Measurements from ENCODE around the gene USP4. TPM values are rescaled to one million over a fixed set of nuclear protein-coding genes. Genes with fewer than 3 reads are reported as not detected.

Gene USP4
- total RNA-seq, 1 experiment from 2014 or later = 37.8 TPM

GRCh38 chr3:49362561-49362960, 22.7 kb upstream of the USP4 start:
- Mint-ChIP-seq H3K36me3 (ENCODE audit: insufficient read depth, unreplicated experiment) (peaks cover 97% of the 10 kb centered on the region), H3K27me3 (ENCODE audit: insufficient read depth, unreplicated experiment) (no peaks in the 10 kb centered on the region), H3K4me3 (ENCODE audit: unreplicated experiment) (no peak overlapping the region), H3K9me3 (ENCODE audit: unreplicated experiment) (no peaks in the 10 kb centered on the region), H3K27ac (ENCODE audit: unreplicated experiment) (no peak overlapping the region), H3K4me1 (ENCODE audit: low read depth, unreplicated experiment) (peaks cover 6% of the 10 kb centered on the region)
- TF ChIP-seq, protein P1, sequence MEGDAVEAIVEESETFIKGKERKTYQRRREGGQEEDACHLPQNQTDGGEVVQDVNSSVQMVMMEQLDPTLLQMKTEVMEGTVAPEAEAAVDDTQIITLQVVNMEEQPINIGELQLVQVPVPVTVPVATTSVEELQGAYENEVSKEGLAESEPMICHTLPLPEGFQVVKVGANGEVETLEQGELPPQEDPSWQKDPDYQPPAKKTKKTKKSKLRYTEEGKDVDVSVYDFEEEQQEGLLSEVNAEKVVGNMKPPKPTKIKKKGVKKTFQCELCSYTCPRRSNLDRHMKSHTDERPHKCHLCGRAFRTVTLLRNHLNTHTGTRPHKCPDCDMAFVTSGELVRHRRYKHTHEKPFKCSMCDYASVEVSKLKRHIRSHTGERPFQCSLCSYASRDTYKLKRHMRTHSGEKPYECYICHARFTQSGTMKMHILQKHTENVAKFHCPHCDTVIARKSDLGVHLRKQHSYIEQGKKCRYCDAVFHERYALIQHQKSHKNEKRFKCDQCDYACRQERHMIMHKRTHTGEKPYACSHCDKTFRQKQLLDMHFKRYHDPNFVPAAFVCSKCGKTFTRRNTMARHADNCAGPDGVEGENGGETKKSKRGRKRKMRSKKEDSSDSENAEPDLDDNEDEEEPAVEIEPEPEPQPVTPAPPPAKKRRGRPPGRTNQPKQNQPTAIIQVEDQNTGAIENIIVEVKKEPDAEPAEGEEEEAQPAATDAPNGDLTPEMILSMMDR (IDR thresholded peaks at IDR 0.05; ENCODE audit: insufficient read depth in 1 of 2, low read depth in 1 of 2, low read length in 1 of 2, severe bottlenecking in 1 of 2, unreplicated experiment in 1 of 2) = no peak
- ChIA-PET CTCF (interaction anchor here (0.6 kb wide), 1 partner anchor 93 kb away, joined by 5 read pairs; no protein-coding TSS in a partner anchor), POLR2A (no interaction called here)
- Histone ChIP-seq H3K27me3 (replicated peaks; ENCODE audit: control insufficient read depth, insufficient read depth, low read length) (no peaks in the 10 kb centered on the region), H3K36me3 (ENCODE audit: control insufficient read depth, insufficient read depth, low read length) (peaks cover 4% of the 10 kb centered on the region), H3K9me3 (no peaks in the 10 kb centered on the region), H3K4me1 (peaks cover 13% of the 10 kb centered on the region; the same call in 1 of the 2 replicates), H3K4me3 (ENCODE audit: low read depth, low read length) (no peak overlapping the region)
- BruUV-seq (replicated peaks) = no TSS peak
- intact Hi-C loops (cut with micrococcal nuclease; ENCODE audit: unreplicated experiment) = no loop called here
- no peak for DNase-seq

GRCh38 chr3:49359623-49360022, 19.8 kb upstream of the USP4 start:
- H3K27ac Mint-ChIP-seq (ENCODE audit: unreplicated experiment) = no peak overlapping the region
- H3K27me3 Mint-ChIP-seq (ENCODE audit: insufficient read depth, unreplicated experiment) = no peaks in the 10 kb centered on the region
- ChIA-PET CTCF (interaction anchor here (1.7 kb wide), 1 partner anchor 52 kb away, joined by 6 read pairs; the partner anchor contains the start of genes RHOA and TCTA), POLR2A (interaction anchor here (0.6 to 2.4 kb wide), 2 partner anchors 20 to 30 kb away, joined by 11 to 17 read pairs; partner anchors contain the start of gene USP4)
- Histone ChIP-seq H3K4me1 (peaks cover 13% of the 10 kb centered on the region; the same call in 1 of the 2 replicates), H3K36me3 (ENCODE audit: control insufficient read depth, insufficient read depth, low read length) (peaks cover 7% of the 10 kb centered on the region), H3K9me3 (no peaks in the 10 kb centered on the region), H3K4me3 (ENCODE audit: low read depth, low read length) (no peak overlapping the region), H3K27me3 (replicated peaks; ENCODE audit: control insufficient read depth, insufficient read depth, low read length) (no peaks in the 10 kb centered on the region)
- H3K36me3 Mint-ChIP-seq (ENCODE audit: insufficient read depth, unreplicated experiment) = peaks cover 94% of the 10 kb centered on the region
- no peak overlapping the region for H3K4me3 Mint-ChIP-seq (ENCODE audit: unreplicated experiment)
- TF ChIP-seq, protein P1 (IDR thresholded peaks at IDR 0.05; ENCODE audit: insufficient read depth in 1 of 2, low read depth in 1 of 2, low read length in 1 of 2, severe bottlenecking in 1 of 2, unreplicated experiment in 1 of 2) = no peak
- intact Hi-C loops (cut with micrococcal nuclease; ENCODE audit: unreplicated experiment) = loop anchor here (2.0 kb wide), 1 partner anchor 53 kb away; the partner anchor contains the start of gene TCTA
- TSS peak; percentile 1 for BruUV-seq (replicated peaks)
- no peaks in the 10 kb centered on the region for H3K9me3 Mint-ChIP-seq (ENCODE audit: unreplicated experiment)
- no peak for DNase-seq
- H3K4me1 Mint-ChIP-seq (ENCODE audit: low read depth, unreplicated experiment) = peaks cover 6% of the 10 kb centered on the region

DNA sequence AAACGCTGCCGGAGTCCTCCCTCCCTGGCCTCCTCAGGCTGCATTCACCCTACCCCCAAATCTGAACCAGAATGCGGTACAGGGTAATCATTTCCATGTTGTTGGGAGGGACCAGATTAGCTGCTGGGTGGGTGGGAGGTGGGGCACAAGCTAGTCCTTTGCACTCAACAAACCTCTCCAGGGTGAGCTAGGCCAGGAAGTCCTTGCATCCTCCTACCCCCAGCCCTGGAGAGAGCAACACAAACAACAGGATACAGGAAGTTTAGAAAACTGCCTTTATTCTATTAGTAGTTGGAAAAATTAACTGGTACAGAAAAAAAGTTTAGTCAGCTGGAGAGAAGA, 19.0 kb upstream of the USP4 start:
- Histone ChIP-seq H3K4me3 (ENCODE audit: low read depth, low read length) (peak overlapping the region; percentile 81), H3K36me3 (ENCODE audit: control insufficient read depth, insufficient read depth, low read length) (peaks cover 7% of the 10 kb centered on the region), H3K4me1 (peaks cover 13% of the 10 kb centered on the region; the same call in 1 of the 2 replicates), H3K27me3 (replicated peaks; ENCODE audit: control insufficient read depth, insufficient read depth, low read length) (no peaks in the 10 kb centered on the region), H3K9me3 (no peaks in the 10 kb centered on the region)
- Mint-ChIP-seq H3K4me3 (ENCODE audit: unreplicated experiment) (peak overlapping the region; percentile 96), H3K27ac (ENCODE audit: unreplicated experiment) (peak overlapping the region; percentile 97), H3K27me3 (ENCODE audit: insufficient read depth, unreplicated experiment) (no peaks in the 10 kb centered on the region), H3K9me3 (ENCODE audit: unreplicated experiment) (no peaks in the 10 kb centered on the region), H3K36me3 (ENCODE audit: insufficient read depth, unreplicated experiment) (peaks cover 94% of the 10 kb centered on the region), H3K4me1 (ENCODE audit: low read depth, unreplicated experiment) (peaks cover 6% of the 10 kb centered on the region)
- POLR2A ChIA-PET = interaction anchor here (0.5 to 2.4 kb wide), 4 partner anchors 14 to 53 kb away, joined by 3 to 17 read pairs (median 8); partner anchors contain the start of genes RHOA, TCTA and USP4
- no TSS peak for BruUV-seq (replicated peaks)
- TF ChIP-seq, protein P1 (IDR thresholded peaks at IDR 0.05; ENCODE audit: insufficient read depth in 1 of 2, low read depth in 1 of 2, low read length in 1 of 2, severe bottlenecking in 1 of 2, unreplicated experiment in 1 of 2) = no peak
- DNase-seq = no peak
- CTCF ChIA-PET = interaction anchor here (1.2 to 1.7 kb wide), 2 partner anchors 19 to 53 kb away, joined by 6 to 9 read pairs; partner anchors contain the start of genes RHOA, TCTA and USP4
- intact Hi-C loops (cut with micrococcal nuclease; ENCODE audit: unreplicated experiment) = loop anchor here (1.0 to 2.0 kb wide), 2 partner anchors 19 to 54 kb away; partner anchors contain the start of genes TCTA and USP4
